Measurements from ENCODE around the gene ADAM8. TPM values are rescaled to one million over a fixed set of nuclear protein-coding genes. Genes with fewer than 3 reads are reported as not detected.

Gene ADAM8
- total and polyA plus RNA-seq, 10 of the 15 experiments (the other 5 are each of a cell fraction or from before 2014, with no cell fraction given): 0.37 to 92.7 (median 21.7) TPM

GRCh38 chr10:133270773-133271297 is 5.8 kb downstream of the ADAM8 start:
- Histone ChIP-seq H3K27me3 (replicated peaks in 1 of 2; ENCODE audit: control insufficient read depth in 2 of 2, insufficient read depth in 2 of 2, low read length in 1 of 2) (no peaks in the 10 kb centered on the region), H3K4me1 (ENCODE audit: control insufficient read depth, insufficient read depth, low read length) (peaks cover 8% of the 10 kb centered on the region), H3K9ac (ENCODE audit: control insufficient read depth, insufficient read depth, low read length) (no peak overlapping the region), H3K79me2 (ENCODE audit: control insufficient read depth, insufficient read depth, low read length) (peaks cover 17% of the 10 kb centered on the region), H3K27ac (ENCODE audit: control insufficient read depth, insufficient read depth) (no peak overlapping the region), H2AFZ (ENCODE audit: control insufficient read depth, low read depth, low read length) (no peak overlapping the region), H3K9me3 (replicated peaks; ENCODE audit: control insufficient read depth, insufficient read depth, low read length) (no peaks in the 10 kb centered on the region), H3K4me3 (no peak overlapping the region), H3K36me3 (ENCODE audit: control insufficient read depth in 2 of 2, insufficient read depth in 2 of 2, low read length in 1 of 2) (peaks cover 10 to 37% of the 10 kb centered on the region in 2 experiments), H4K20me1 (ENCODE audit: control insufficient read depth, insufficient read depth) (no peaks in the 10 kb centered on the region; the same call in 1 of the 2 replicates), H3K4me2 (ENCODE audit: control insufficient read depth, insufficient read depth) (no peak overlapping the region)
- FAIRE-seq (no peak), DNase-seq (ENCODE audit: low read depth, low spot score) (no peak), ATAC-seq (no peak)
- intact Hi-C loops (cut with micrococcal nuclease; ENCODE audit: unreplicated experiment): no loop called here
- RAD21 ChIA-PET (ENCODE audit: unreplicated experiment): no interaction called here
- CTCF ChIA-PET: no interaction called here
- in situ Hi-C loops (cut with MboI): no loop called here
- WGBS (ENCODE audit: insufficient coverage, insufficient replicate concordance, low lambda C conversion rate, missing lambda C conversion rate): 96% methylated on average over 19 of the region's 19 CpGs
- POLR2A ChIA-PET: no interaction called here
- BruUV-seq (replicated peaks): no TSS peak
- TF ChIP-seq ZNF207 (IDR thresholded peaks at IDR 0.05; ENCODE audit: borderline replicate concordance) (no peak), IRF3 (IDR thresholded peaks at IDR 0.05) (no peak), HCFC1 (IDR thresholded peaks at IDR 0.05; ENCODE audit: low read length) (no peak), FOS (IDR thresholded peaks at IDR 0.05; ENCODE audit: borderline replicate concordance, extremely low read depth, insufficient read length) (no peak), STAT1 (conservative IDR thresholded peaks at IDR 0.05) (no peak), MLLT1 (IDR thresholded peaks at IDR 0.05) (no peak), GATAD2B (conservative IDR thresholded peaks at IDR 0.05; ENCODE audit: low read depth) (no peak), SRF (IDR thresholded peaks at IDR 0.05; ENCODE audit: low read depth in 2 of 2, low read length in 2 of 2) (no peak), POLR2AphosphoS2 (IDR thresholded peaks at IDR 0.05; ENCODE audit: low read depth, low read length) (no peak), ZNF592 (IDR thresholded peaks at IDR 0.05) (no peak), KAT2A (conservative IDR thresholded peaks at IDR 0.05; ENCODE audit: control insufficient read depth, low read depth, low read length) (no peak), RELB (IDR thresholded peaks at IDR 0.05; ENCODE audit: low read depth) (no peak), BMI1 (IDR thresholded peaks at IDR 0.05; ENCODE audit: borderline replicate concordance) (no peak), TAF1 (IDR thresholded peaks at IDR 0.05; ENCODE audit: borderline replicate concordance, low read depth, low read length) (no peak), JUND (IDR thresholded peaks at IDR 0.05; ENCODE audit: low read depth, low read length) (no peak)
- SMC1A ChIA-PET (ENCODE audit: uncharacterized antibody, unreplicated experiment): no interaction called here
